Activated gamma-delta T cell treated with Interleukin-2 at 50 U/mL for 16 hours (primary cell): ENCODE data around the gene BTF3.
A peak's percentile ranks its signal among the peaks of the same experiment; 100 is the strongest.
"Not testable (repeated sequence)": the region's sequence is repeated elsewhere in the genome, so short reads cannot be mapped to it uniquely, and the experiment has no call there.

Experiments used
- DNase-seq: peaks from one replicate; pipeline ENCODE4 v3.0.0-alpha.2; 2020

BTF3 gene

DNA sequence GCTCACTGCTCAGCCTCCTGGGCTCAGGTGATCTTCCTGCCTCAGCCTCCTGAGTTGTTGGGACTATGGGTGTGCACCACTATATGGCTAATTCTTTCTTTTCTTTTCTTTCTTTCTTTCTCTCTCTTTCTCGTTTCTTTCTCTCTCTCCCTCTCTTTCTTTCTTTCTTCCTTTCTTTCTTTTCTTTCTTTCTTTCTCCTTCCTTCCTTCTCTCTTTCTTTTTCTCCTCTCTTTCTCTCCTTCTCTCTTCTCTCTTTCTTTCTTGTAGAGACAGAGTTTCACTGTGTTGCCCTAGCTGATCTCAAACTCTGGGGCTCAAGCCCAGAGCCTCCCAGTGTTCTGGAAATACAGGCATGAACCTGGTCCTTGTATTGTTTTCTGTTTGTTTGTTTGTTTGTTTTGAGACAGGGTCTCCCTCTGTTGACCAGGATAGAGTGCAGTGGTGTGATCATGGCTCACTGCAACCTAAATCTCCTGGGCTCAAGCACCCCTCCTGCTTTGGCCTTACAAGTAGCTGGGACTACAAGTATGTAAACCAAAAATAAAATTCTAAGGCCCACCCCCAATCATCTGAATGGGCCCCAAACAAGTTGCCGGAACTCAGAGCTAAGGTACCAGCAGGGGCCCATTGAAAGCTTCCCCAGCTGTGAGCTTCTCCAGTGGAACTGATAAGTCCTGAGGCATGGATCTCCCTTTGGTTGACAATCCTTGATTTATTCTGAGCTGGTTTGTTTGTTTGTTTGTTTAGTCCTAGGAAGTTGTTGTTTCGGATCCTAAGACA lies 11.9 kb upstream of the BTF3 start:
- DNase-seq = no peak

DNA sequence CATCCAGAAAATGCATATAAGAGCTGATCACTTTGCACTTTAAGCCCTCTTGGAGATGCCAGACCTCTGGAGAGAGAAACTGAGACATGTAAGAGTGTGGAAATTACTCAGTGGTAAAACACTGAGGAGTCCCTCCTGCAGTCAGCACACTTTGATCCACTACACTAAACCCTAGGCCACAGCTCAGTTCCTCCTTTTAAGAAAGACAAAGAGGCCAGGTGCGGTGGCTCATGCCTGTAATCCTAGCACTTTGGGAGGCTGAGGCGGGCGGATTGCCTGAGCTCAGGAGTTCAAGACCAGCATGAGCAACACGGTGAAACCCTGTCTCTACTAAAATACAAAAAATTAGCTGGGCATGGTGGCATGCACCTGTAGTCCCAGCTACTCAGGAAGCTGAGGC lies 11.0 kb upstream of the BTF3 start:
- DNase-seq = not testable (repeated sequence)

DNA sequence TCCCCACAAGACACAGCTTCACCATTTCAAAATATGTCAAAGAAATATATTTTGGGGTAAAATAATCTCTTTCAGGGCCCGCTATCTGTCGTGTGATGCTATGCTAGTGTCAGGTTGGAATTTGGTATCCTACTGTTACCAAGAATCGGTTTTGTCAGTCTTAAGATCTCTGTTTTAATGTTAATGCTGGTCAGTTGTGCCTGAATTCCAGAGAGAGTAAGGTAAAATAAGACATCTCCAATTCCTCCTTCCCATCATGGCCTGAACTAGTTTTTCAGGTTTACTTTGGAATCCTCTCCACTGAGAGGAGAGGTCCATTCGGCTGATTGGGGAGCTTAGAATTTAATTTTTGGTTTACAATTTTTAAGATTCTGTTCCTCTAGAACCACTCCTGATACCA lies 10.4 kb upstream of the BTF3 start:
- DNase-seq = no peak

GRCh38 chr5:73488806-73489205 lies 9.4 kb upstream of the BTF3 start:
- DNase-seq = no peak

DNA sequence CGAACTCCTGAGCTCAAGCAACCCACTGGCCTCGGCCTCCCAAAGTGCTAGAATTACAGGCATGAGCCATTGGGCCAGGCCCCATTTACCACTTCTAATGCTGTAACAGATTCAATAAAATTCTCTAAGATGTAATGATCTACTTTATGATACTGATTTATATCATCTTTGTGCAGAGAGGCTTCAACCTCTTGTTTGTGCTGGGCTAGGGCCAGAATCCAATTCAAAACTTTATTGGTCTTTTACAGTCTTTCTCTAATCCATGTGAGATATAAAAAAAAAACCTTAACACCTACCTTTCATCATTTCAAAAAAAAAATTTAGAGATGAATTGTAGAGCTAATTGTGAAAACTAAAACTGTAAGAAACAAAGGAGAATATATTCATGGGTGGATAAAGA lies 8.2 kb upstream of the BTF3 start:
- no peak for DNase-seq

DNA sequence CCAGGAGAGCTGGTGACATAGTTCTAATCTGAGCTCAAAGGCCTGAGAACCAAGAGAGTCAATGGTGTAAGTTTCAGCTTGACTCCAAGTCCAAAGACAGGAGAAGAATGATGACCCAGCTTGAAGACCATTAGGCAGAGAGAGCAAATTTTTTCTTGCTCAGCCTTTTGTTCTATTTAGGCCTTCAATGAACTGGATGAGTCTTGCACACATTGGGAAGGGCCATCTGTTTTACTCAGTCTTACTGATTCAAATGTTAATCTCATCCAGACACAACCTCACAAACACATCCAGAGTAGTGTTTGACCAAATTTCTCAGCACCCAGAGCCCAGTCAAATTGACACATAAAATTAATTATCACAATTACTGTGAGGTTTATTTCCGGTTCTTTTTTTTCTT lies 7.1 kb upstream of the BTF3 start:
- DNase-seq = no peak

- no peak for DNase-seq
Measured at GRCh38 chr5:73493421-73493820, 4.8 kb upstream of the BTF3 start.

- DNase-seq = no peak
Measured at GRCh38 chr5:73494721-73495120, 3.5 kb upstream of the BTF3 start.

DNA sequence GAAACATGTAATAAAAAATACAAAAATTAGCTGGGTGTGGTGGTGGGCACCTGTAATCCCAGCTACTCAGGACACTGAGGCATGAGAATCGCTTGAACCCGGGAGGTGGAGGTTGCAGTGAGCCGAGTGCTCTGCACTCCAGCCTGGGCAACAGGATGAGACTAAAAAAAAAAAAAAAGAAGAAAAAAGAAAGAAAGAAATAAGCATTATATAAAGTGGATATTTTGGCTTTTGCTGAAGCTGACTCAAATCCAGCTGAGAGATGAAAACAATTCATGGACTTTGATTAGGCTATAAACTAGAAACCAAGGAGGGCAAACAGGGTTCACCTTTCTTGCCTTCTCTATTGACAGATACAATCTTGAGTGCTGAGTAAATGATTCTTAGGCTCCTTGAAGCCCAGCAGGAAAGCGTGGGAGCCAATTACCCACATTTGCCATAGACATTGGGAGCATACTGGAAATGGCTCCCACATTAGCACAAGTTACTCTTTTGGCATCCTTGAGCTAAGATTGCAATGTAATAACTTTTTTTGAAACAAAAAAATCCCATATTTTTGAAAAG lies 2.4 kb upstream of the BTF3 start:
- DNase-seq = no peak

DNA sequence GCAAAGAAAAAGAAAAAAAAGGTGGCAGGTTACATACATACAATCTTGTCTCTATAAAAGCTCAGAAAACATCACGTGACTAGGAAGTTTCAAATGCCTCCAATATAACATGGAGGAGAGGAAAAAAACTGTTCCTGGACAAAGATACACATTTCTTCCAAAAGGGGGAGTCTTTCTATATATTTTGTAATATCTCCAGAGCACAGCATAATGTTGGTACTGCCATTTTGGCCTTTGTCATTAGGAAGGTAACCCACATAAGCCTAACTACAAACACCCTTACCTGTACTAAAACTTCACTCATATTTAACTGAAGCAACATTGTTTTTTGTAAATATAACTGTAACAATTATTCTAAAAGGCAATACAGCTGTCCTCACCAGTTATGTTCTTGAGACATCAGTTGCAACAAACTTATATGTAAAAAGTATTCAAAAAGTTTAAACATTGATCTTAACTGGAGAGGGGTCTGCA lies 1.2 kb upstream of the BTF3 start:
- no peak for DNase-seq

DNA sequence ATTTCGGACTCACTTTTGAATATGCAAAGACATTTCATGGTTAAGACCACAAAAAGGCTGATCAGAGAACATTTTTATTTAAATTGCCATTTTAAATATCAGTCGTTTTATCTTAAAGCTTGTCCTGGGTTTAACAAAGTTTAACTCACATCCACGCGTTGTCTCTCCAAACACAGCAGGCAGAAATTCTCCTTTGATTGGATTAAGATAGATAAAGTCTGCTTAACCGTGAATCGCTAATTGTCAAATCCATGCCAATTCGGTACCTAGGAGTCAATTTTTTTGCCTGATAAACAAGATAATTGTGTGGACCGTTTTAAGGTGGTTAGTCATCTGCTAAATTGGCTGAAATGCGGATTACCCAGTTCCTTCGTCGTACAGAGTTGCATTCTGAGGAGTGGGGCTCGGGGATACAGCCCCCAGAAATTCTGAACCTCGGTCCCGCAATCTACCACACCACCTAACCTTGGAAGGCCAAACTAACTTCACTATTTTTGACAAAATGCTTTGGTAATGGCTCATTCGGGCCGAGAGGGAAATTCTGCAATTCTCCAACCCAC lies 665 bp upstream of the BTF3 start:
- DNase-seq = no peak

DNA sequence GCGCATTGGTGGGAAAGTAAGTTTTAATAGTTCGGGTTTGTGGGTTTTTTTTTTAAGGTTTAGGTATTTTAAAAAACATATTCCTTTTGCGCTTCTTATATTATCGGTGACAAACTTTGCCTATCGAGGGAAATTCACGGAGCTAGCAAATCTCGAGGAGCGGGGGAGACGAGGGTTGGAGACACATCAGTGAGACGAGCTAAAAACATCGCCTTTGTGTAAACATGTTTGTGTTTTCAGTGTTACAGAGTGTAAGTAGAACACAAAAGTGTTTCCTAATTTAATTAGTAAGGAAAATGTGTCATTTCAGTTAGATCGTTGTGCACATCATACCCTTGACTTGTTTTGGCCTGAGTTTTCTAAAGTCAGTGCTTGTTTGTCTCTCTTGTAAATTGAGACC lies 945 bp downstream of the BTF3 start:
- DNase-seq = no peak

DNA sequence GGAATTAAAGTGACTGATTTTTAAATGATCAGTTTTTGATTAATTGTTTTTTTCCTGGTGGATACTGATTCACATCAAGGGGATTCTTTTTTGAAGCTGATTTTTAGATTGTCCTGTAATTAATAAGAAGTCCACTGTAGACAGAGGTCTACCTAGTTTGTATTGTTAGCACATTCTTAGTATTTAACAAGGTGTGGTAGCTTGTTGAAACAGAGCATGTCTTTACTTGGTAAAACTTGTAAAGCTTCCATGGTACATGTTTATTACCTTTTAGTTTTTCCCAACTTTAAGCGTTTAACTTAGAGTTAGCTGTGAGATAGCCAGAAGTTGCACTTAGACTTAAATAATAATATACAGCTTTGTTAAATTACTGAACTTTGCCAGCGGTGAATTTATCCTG lies 1.5 kb downstream of the BTF3 start:
- DNase-seq = no peak

- DNase-seq = no peak
Measured at GRCh38 chr5:73501406-73501805, 3.2 kb downstream of the BTF3 start.

- DNase-seq = no peak
Measured at GRCh38 chr5:73506459-73506955, 8.3 kb downstream of the BTF3 start.

DNA sequence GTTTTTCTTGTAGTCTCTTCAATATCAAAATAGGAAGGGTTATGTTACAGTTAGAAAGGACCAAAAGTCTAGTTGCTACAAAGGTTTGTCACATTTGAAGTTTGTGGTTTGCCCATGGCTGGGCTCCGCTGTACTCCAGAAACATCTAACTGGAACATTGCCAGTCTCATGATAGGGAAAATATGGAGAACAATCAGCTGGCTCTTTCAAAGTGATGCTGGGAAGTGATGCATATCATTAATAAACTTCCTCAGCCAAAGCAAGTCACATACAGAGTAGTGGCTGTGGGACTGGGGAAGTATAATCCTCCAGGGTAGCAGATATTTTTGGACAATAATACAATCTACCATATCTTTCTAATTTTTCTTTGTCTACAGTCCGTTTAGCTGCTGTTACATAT lies 8.8 kb downstream of the BTF3 start:
- no peak for DNase-seq

DNA sequence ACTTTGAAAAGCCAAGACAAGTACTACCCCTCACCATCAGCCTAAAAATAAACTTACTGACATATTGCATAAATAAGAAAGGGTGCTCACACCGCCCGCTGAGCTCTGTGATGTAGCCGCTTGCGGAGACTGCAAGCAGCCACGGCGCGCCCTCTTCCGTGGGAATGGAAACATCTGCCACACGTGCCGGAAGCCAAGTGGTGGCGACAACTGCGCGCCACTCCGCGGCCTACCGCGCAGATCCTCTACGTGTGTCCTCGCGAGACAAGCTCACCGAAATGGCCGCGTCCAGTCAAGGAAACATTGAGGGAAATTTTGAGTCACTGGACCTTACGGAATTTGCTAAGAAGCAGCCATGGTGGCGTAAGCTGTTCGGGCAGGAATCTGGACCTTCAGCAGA lies 10.3 kb downstream of the BTF3 start:
- DNase-seq = not testable (repeated sequence)

GRCh38 chr5:73513996-73514395 lies 15.8 kb downstream of the BTF3 start:
- DNase-seq = no peak

DNA sequence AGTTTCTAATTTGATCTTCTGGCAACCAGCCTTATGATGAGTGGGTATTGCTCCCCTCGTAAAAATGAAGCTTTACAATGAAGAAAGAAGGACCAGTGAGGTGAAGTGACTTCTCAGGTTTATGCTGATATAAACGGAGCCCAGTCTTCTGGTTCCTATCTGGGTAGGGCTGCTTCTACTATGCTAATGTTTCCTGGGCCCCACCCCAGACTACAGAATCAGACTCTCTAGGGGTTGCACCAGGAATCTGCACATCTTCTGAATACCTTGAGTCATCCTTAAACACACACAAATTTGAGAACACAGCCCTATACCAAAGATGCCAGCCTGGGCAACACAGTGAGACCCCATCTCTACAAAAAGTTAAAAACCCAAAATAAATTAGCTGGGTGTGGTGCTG lies 16.2 kb downstream of the BTF3 start:
- no peak for DNase-seq

DNA sequence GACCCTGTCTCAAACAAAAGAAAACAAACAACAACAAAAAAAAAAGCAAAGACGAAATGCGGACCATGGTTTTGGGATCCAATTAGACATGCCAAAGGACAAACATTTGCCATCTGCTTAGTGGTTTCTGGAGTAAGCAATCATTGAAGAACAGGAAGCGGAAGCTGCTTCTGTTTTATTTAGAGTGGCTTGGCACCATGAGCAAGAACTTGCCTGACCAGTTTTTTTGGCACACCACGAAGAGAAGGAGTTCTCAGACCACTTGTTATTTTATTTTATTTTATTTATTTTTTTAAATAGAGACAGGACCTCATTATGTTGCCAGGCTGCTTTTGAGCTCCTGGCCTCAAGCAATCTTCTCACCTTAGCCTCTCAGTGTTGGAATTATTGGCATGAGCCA lies 17.0 kb downstream of the BTF3 start:
- no peak for DNase-seq

GRCh38 chr5:73519531-73520283 lies 21.5 kb downstream of the BTF3 start:
- DNase-seq = peak; percentile 65

- no peak for DNase-seq
Measured at GRCh38 chr5:73522989-73523388, 24.7 kb downstream of the BTF3 start.

DNA sequence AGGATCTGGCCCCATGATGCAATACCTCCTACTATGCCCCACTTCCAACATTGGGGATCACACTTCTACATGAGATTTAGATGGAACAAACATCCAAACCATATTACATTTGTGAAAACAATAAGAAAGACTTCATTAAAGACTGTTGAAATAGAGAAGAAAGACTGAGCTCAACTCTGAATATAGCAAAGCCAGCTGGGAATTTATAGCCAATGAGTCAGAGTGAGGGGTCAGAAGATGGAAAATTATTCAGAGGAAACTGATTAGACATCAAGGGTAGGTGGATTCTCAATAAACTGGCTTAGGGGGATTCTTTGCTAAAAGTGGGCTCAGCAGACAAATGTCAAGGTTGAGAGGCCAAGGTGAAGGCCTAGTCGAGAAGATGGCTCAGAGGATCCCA lies 25.6 kb downstream of the BTF3 start:
- DNase-seq = no peak
